Measurements from ENCODE around the gene PHYHIPL.

PHYHIPL gene

GRCh38 chr10:59258890-59259289 is 82.4 kb downstream of the PHYHIPL start:
- DNase-seq, result no peak

- peak; percentile 11 for DNase-seq
Measured at GRCh38 chr10:59265141-59265540, 88.7 kb downstream of the PHYHIPL start.

GRCh38 chr10:59266321-59266720 is 89.9 kb downstream of the PHYHIPL start:
- peak; percentile 5 for DNase-seq

- DNase-seq, result no peak
Measured at GRCh38 chr10:59268460-59268859, 92.0 kb downstream of the PHYHIPL start.

- DNase-seq, result no peak
Measured at GRCh38 chr10:59269651-59270050, 93.2 kb downstream of the PHYHIPL start.

GRCh38 chr10:59270492-59270891 is 94.0 kb downstream of the PHYHIPL start:
- no peak for DNase-seq

- DNase-seq, result no peak
Measured at GRCh38 chr10:59271160-59271559, 94.7 kb downstream of the PHYHIPL start.

GRCh38 chr10:59272061-59272460 is 95.6 kb downstream of the PHYHIPL start:
- no peak for DNase-seq

GRCh38 chr10:59273445-59273844 is 97.0 kb downstream of the PHYHIPL start:
- no peak for DNase-seq

GRCh38 chr10:59276133-59276532 is 99.7 kb downstream of the PHYHIPL start:
- no peak for DNase-seq

- no peak for DNase-seq
Measured at GRCh38 chr10:59276919-59277318, 100.5 kb downstream of the PHYHIPL start.

- no peak for DNase-seq
Measured at GRCh38 chr10:59279476-59279875, 103.0 kb downstream of the PHYHIPL start.

GRCh38 chr10:59279991-59280505 is 103.6 kb downstream of the PHYHIPL start:
- no peak for DNase-seq

GRCh38 chr10:59281861-59282260 is 105.4 kb downstream of the PHYHIPL start:
- no peak for DNase-seq

- no peak for DNase-seq
Measured at GRCh38 chr10:59283456-59284091, 107.1 kb downstream of the PHYHIPL start.

- DNase-seq, result no peak
Measured at GRCh38 chr10:59284118-59284975, 107.9 kb downstream of the PHYHIPL start.

- DNase-seq, result no peak
Measured at GRCh38 chr10:59285073-59285472, 108.6 kb downstream of the PHYHIPL start.

GRCh38 chr10:59285848-59286247 is 109.4 kb downstream of the PHYHIPL start:
- DNase-seq, result no peak

GRCh38 chr10:59287587-59288255 is 111.3 kb downstream of the PHYHIPL start:
- DNase-seq, result no peak

GRCh38 chr10:59289853-59290252 is 113.4 kb downstream of the PHYHIPL start:
- DNase-seq, result no peak

- DNase-seq, result peak; percentile 3
Measured at GRCh38 chr10:59290448-59290847, 114.0 kb downstream of the PHYHIPL start.

Data from hematopoietic multipotent progenitor cell treated with erythropoietin and hydrocortisone succinate and interleukin-3 and kit ligand, for 6 days (in vitro differentiated cells).